Measurements from ENCODE around the gene ZNF546.

The ZNF546 gene

GRCh38 chr19:40055832-40056504 lies 59.1 kb downstream of the ZNF546 start, which contains the start of gene ZNF780B:
TSS of gene ZNF780B (minus strand) at chr19:40056231. CDS start at chr19:40050332, 5,899 bp downstream.
- DNase-seq (ENCODE audit: low read depth), result peak; percentile 48
- peak within 1 kb of the TSS; percentile 92 for H3K4me3 ChIP-seq (ENCODE audit: low read length)
- TF ChIP-seq CTCF (conservative IDR thresholded peaks at IDR 0.05; ENCODE audit: low read length), result no peak

- no peak for DNase-seq (ENCODE audit: low read depth)
- peak overlapping the region; percentile 92 for H3K4me3 ChIP-seq (ENCODE audit: low read length)
- TF ChIP-seq CTCF (conservative IDR thresholded peaks at IDR 0.05; ENCODE audit: low read length), result no peak
Observed at GRCh38 chr19:40056505-40056904, 59.6 kb downstream of the ZNF546 start.

GRCh38 chr19:40057166-40057565 lies 60.3 kb downstream of the ZNF546 start:
- DNase-seq (ENCODE audit: low read depth), result no peak
- no peak overlapping the region for H3K4me3 ChIP-seq (ENCODE audit: low read length)
- TF ChIP-seq CTCF (conservative IDR thresholded peaks at IDR 0.05; ENCODE audit: low read length), result no peak

GRCh38 chr19:40059624-40060023 lies 62.8 kb downstream of the ZNF546 start:
- H3K4me3 ChIP-seq (ENCODE audit: low read length), result no peak overlapping the region
- no peak for DNase-seq (ENCODE audit: low read depth)
- TF ChIP-seq CTCF (conservative IDR thresholded peaks at IDR 0.05; ENCODE audit: low read length), result no peak

GRCh38 chr19:40070058-40070457 lies 73.2 kb downstream of the ZNF546 start:
- no peak overlapping the region for H3K4me3 ChIP-seq (ENCODE audit: low read length)
- no peak for DNase-seq (ENCODE audit: low read depth)
- TF ChIP-seq CTCF (conservative IDR thresholded peaks at IDR 0.05; ENCODE audit: low read length), result no peak
